GM23248 (cell line): ENCODE results near the gene EFCAB6.

Experiments
- EZH2 ChIP-seq: fragments of 200-600 bp; sonication (generic); IDR thresholded peaks from 2 replicates; pipeline ENCODE4 v1.6.1; 2018; ENCODE audit warnings: antibody characterized with exemption, mild to moderate bottlenecking; ENCODE audit not compliant: insufficient read depth, poor library complexity, severe bottlenecking
- EZH2phosphoT487 ChIP-seq: fragments of 200-600 bp; sonication (generic); IDR thresholded peaks from 2 replicates; pipeline ENCODE4 v1.6.1; 2018; ENCODE audit warnings: antibody characterized with exemption, moderate library complexity, mild to moderate bottlenecking, low read depth; ENCODE audit not compliant: insufficient read depth

- TF ChIP-seq EZH2phosphoT487 (no peak), EZH2 (no peak)
Observed at GRCh38 chr22:43620197-43620596, 191.9 kb downstream of the EFCAB6 start.
